CD14-positive monocyte (primary cell): Measurements from ENCODE around the gene LMNTD2. TPM values are rescaled to one million over a fixed set of nuclear protein-coding genes. Genes with fewer than 3 reads are reported as not detected.

ENCODE experiments used
- DNase-seq, 3 donors: peaks; one replicate each; pipeline ENCODE4 v3.0.0-alpha.2; 2011 to 2022
- H2AFZ ChIP-seq: 2 replicates; pipeline ENCODE4 v1.6.0; 2012; ENCODE audit warnings: mild to moderate bottlenecking, low read depth, low read length, inconsistent platforms; ENCODE audit not compliant: insufficient read depth, poor library complexity, severe bottlenecking
- H3K27ac ChIP-seq, 2 donors: 1 replicate in 1 of 2; 2 replicates in 1 of 2; pipeline ENCODE4 v1.5.1; 2012 to 2013; ENCODE audit warnings: low read length in 2 of 2, control low read depth in 1 of 2, inconsistent platforms in 1 of 2, low read depth in 1 of 2, mild to moderate bottlenecking in 1 of 2
- H3K27me3 ChIP-seq, 2 donors: one replicate each; pipeline versions ENCODE4 v1.6.0 to v1.6.1; 2011 to 2013; ENCODE audit warnings: low read length in 2 of 2; ENCODE audit not compliant: control insufficient read depth in 2 of 2, insufficient read depth in 2 of 2
- H3K36me3 ChIP-seq, 2 donors: replicated peaks in 1 of 2; 1 replicate in 1 of 2; 2 replicates in 1 of 2; pipeline versions ENCODE4 v1.5.1 to v1.6.1; 2012 to 2013; ENCODE audit warnings: low read length in 2 of 2, control low read depth in 1 of 2, inconsistent platforms in 1 of 2, mild to moderate bottlenecking in 1 of 2; ENCODE audit not compliant: insufficient read depth in 2 of 2, control insufficient read depth in 1 of 2
- H3K4me1 ChIP-seq, 2 donors: 1 replicate in 1 of 2; 2 replicates in 1 of 2; pipeline versions ENCODE4 v1.5.1 to v1.6.1; 2012 to 2013; ENCODE audit warnings: low read length in 2 of 2, control low read depth in 1 of 2, inconsistent platforms in 1 of 2, mild to moderate bottlenecking in 1 of 2, moderate library complexity in 1 of 2; ENCODE audit not compliant: insufficient read depth in 2 of 2, control insufficient read depth in 1 of 2
- H3K4me2 ChIP-seq: replicated peaks from 2 replicates; pipeline ENCODE3; 2012; ENCODE audit warnings: low read length, moderate library complexity, mild to moderate bottlenecking; ENCODE audit not compliant: poor library complexity, severe bottlenecking; ENCODE audit errors: extremely low read depth
- H3K4me3 ChIP-seq, 3 experiments: fragments of 200-600 bp in 1 of 3; sonication (generic) in 1 of 3; replicated peaks in 1 of 3; 1 replicate in 2 of 3; 2 replicates in 1 of 3; pipeline ENCODE4 v1.5.1; 2011 to 2013; ENCODE audit warnings: low read length in 3 of 3, mild to moderate bottlenecking in 3 of 3, control low read depth in 2 of 3, low read depth in 2 of 3, inconsistent platforms in 1 of 3, moderate library complexity in 1 of 3
- H3K79me2 ChIP-seq: 2 replicates; pipeline ENCODE4 v1.6.0; 2012; ENCODE audit warnings: mild to moderate bottlenecking, control low read depth, inconsistent platforms, low read length, moderate library complexity; ENCODE audit not compliant: insufficient read depth
- H3K9ac ChIP-seq: 2 replicates; pipeline ENCODE4 v1.6.0; 2017; ENCODE audit warnings: low read length, mild to moderate bottlenecking; ENCODE audit not compliant: insufficient read depth, poor library complexity, severe bottlenecking
- H3K9me3 ChIP-seq, 2 donors: replicated peaks in 1 of 2; 1 replicate in 1 of 2; 2 replicates in 1 of 2; pipeline versions ENCODE4 v1.5.1 to v1.6.1; 2012 to 2013; ENCODE audit warnings: low read length in 2 of 2, control low read depth in 1 of 2; ENCODE audit not compliant: control insufficient read depth in 1 of 2, insufficient read depth in 1 of 2
- H4K20me1 ChIP-seq: 2 replicates; pipeline ENCODE4 v1.6.0; 2012; ENCODE audit warnings: mild to moderate bottlenecking, low read length, control low read depth, moderate library complexity; ENCODE audit not compliant: insufficient read depth
- H3K27ac Mint-ChIP-seq, 7 donors: one replicate each; pipeline ENCODE4 v1.8.0; 2020; ENCODE audit warnings: mild to moderate bottlenecking in 7 of 7, mixed read lengths in 7 of 7, moderate library complexity in 6 of 7, inconsistent platforms in 2 of 7
- H3K27me3 Mint-ChIP-seq, 3 donors: one replicate each; pipeline ENCODE4 v1.8.0; 2021 to 2022; ENCODE audit warnings: low read depth in 3 of 3, mild to moderate bottlenecking in 3 of 3, mixed read lengths in 3 of 3, moderate library complexity in 3 of 3, inconsistent platforms in 1 of 3
- H3K36me3 Mint-ChIP-seq, 2 donors: one replicate each; pipeline ENCODE4 v1.8.0; 2020; ENCODE audit warnings: mixed read lengths in 2 of 2, inconsistent platforms in 1 of 2, mild to moderate bottlenecking in 1 of 2
- H3K4me1 Mint-ChIP-seq: one replicate; pipeline ENCODE4 v1.8.0; 2020; ENCODE audit warnings: mild to moderate bottlenecking, mixed read lengths
- H3K4me3 Mint-ChIP-seq, 2 donors: one replicate each; pipeline ENCODE4 v1.8.0; 2020; ENCODE audit warnings: mild to moderate bottlenecking in 2 of 2, mixed read lengths in 2 of 2, moderate library complexity in 1 of 2
- H3K9me3 Mint-ChIP-seq, 7 donors: one replicate each; pipeline ENCODE4 v1.8.0; 2020 to 2022; ENCODE audit warnings: mixed read lengths in 7 of 7, mild to moderate bottlenecking in 6 of 7, moderate library complexity in 6 of 7, inconsistent platforms in 2 of 7
- WGBS: methylation state at CpG from one replicate; pipeline ENCODE4 v1.1.5; 2013; ENCODE audit warnings: missing lambda C conversion rate; ENCODE audit not compliant: insufficient coverage; 5-methylcytosine and 5-hydroxymethylcytosine counted together
- intact Hi-C, 2 donors: fragments of 100-400 bp; cut with micrococcal nuclease; formaldehyde crosslinking; loops; one replicate each; pipeline versions ENCODE4 v1.15.0 to v1.15.1; 2023
- polyA minus RNA-seq: library from RNA; depleted of rRNA, polyadenylated mRNA; stranded (reverse); fragments of >200 nt; gene quantifications from 2 replicates; pipeline ENCODE4 v1.2.3, GENCODE V29; 2012
- polyA plus RNA-seq, 3 donors: library from polyadenylated mRNA; depleted of rRNA in 1 of 3; unstranded in 2 of 3; stranded (reverse) in 1 of 3; fragments of 300-500 nt in 2 of 3; fragments of >200 nt in 1 of 3; fragmentation: Illumina TruSeq in 2 of 3; gene quantifications; 1 replicate in 2 of 3; 2 replicates in 1 of 3; pipeline ENCODE4 v1.2.3, GENCODE V29; 2012 to 2021
- total RNA-seq, 12 experiments: library from RNA in 1 of 12; stranded (reverse) in 1 of 12; fragments of 120-200 nt in 1 of 12; gene quantifications; one replicate each; pipeline ENCODE4 v1.2.4 and lab custom pipeline; 2013 to 2026; ENCODE audit warnings: mixed read lengths in 6 of 12, inconsistent platforms in 1 of 12
- TF ChIP-seq, protein P1 (sequence below): fragments of 200-600 bp; IDR thresholded peaks from one replicate; pipeline ENCODE4 v1.8.0; 2022; ENCODE audit warnings: antibody characterized with exemption, mild to moderate bottlenecking

The LMNTD2 gene, protein sequence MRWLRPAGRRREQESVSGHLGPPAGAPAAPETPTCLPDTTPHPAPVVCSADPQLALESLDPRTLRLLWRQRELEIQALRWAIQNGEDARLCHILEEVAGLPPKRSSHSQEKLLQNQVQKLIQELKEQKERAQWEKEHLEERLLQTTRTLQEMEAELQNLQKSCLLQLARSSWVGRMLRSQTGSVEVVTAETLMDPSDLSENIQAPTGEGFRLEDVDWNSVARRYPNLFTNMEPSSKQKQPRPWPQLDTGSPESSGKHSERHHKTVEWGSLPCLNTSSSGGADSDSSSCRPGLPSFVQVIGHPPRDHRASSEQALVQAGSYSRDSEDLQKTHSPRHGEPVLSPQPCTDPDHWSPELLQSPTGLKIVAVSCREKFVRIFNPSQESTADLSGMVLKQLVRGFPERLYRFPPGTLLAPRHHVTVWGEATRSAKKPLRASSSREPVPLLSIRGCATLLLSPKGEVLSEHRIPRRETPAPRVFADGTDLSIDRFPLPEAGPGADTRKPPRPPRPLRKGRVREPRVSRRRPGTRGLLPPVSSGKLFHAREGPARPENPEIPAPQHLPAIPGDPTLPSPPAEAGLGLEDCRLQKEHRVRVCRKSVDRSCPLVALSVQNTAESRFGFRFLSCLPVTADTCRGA
- total RNA-seq (2013) = 3.4 TPM
- polyA plus RNA-seq (10 to 100 TPM in 1 of 3 donors, 1 to 10 TPM in 1, under 1 TPM in 1; 0.67 to 10.6 (median 1.2) TPM), polyA minus RNA-seq (2.6 and 4.9 TPM in 2 replicates), total RNA-seq (lab: John Stamatoyannopoulos, UW) (1.1 to 3.9 (median 2.1) reads per million in 11 experiments)

DNA sequence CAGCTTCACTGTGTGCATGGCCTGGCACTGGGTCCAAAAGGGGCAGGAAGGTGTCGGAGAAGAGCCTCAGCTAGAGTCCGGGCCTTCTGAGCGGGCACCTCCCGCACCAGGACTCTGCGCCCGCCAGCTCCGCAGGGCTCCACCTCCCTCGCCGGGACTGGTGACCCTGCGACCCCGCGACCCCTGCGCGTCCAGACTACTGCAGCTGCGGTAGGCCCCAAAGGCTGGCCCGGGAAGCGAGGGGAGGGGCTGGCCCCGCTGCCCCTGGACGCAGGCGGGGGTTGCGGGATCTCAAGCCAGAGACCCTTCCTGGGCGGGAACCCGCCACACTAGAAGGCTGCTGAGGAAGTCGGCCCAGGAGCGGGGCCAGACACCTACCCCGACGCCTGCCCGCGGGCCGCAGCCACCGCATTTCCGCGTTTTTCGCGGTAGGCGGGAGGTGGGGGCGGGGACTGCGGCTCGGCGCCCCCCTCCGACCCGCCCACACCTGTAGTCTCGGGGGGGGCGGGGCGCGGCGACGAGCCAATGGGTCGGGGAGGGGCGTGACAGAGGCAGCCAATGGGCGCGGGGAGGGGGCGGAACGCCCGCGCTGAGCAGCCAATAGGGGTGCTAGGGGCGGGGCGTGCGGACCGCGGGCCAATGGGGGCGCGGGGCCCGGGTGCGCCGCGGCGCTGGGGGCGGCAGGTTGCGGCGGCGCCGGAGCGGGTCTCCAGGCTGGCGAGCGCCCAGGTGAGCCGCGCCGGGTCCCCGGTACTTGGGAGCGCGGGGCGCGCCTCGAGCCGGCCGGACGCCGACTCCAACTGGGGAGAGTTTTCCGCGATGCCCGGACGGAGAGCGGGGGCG, at the start of gene LMNTD2, which contains the start of gene RASSF7:
LMNTD2 (minus strand) TSS at position 434 of the 843 bp plus-strand sequence; CDS start at position 412, 22 bp downstream.
RASSF7 (plus strand) TSS at position 666 of the 843 bp plus-strand sequence. CDS start 799 bp downstream, outside the sequence.
- Histone ChIP-seq H3K4me3 (peak within 1 kb of the TSS; percentile 54 to 89 (median 73)), H3K79me2 (peaks cover 3% of the 10 kb centered on the region), H3K27me3 (peaks cover 4 to 36% of the 10 kb centered on the region in 2 donors), H3K36me3 (peaks cover 0 to 11% of the 10 kb centered on the region in 2 donors), H3K9me3 (peaks cover 0 to 8% of the 10 kb centered on the region in 2 donors), H3K27ac (peak within 1 kb of the TSS in 1 of 2 donors; percentile 62), H4K20me1 (peaks cover 20% of the 10 kb centered on the region), H2AFZ (peak within 1 kb of the TSS; percentile 83), H3K4me2 (peak within 1 kb of the TSS; percentile 99), H3K9ac (peak within 1 kb of the TSS; percentile 71), H3K4me1 (peaks cover 14 to 35% of the 10 kb centered on the region in 2 donors)
- DNase-seq = peak; percentile 81 to 90 (median 85)
- intact Hi-C loops = loop anchor here in 1 of 2 donors (2.0 kb wide), 1 partner anchor 16 kb away; the partner anchor contains the start of gene PHRF1
- peaks cover 24 to 42% (median 36%) of the 10 kb centered on the region in 3 donors for H3K27me3 Mint-ChIP-seq
- H3K4me1 Mint-ChIP-seq = peaks cover 18% of the 10 kb centered on the region
- TF ChIP-seq, protein P1, sequence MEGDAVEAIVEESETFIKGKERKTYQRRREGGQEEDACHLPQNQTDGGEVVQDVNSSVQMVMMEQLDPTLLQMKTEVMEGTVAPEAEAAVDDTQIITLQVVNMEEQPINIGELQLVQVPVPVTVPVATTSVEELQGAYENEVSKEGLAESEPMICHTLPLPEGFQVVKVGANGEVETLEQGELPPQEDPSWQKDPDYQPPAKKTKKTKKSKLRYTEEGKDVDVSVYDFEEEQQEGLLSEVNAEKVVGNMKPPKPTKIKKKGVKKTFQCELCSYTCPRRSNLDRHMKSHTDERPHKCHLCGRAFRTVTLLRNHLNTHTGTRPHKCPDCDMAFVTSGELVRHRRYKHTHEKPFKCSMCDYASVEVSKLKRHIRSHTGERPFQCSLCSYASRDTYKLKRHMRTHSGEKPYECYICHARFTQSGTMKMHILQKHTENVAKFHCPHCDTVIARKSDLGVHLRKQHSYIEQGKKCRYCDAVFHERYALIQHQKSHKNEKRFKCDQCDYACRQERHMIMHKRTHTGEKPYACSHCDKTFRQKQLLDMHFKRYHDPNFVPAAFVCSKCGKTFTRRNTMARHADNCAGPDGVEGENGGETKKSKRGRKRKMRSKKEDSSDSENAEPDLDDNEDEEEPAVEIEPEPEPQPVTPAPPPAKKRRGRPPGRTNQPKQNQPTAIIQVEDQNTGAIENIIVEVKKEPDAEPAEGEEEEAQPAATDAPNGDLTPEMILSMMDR = no peak
- H3K9me3 Mint-ChIP-seq = peaks cover 0 to 10% (median 2%) of the 10 kb centered on the region in 7 donors
- H3K27ac Mint-ChIP-seq = peak within 1 kb of the TSS in 5 of 7 donors; percentile 40 to 77 (median 64)
- H3K4me3 Mint-ChIP-seq = peak within 1 kb of the TSS; percentile 81 to 89
- under 1% methylated on average over 94 of the region's 95 CpGs for WGBS
- peaks cover 5 to 14% of the 10 kb centered on the region in 2 donors for H3K36me3 Mint-ChIP-seq
